Renal cortex interstitium (tissue), 11 donors: Measurements from ENCODE around the gene PPP4R2. TPM values are rescaled to one million over a fixed set of nuclear protein-coding genes. Genes with fewer than 3 reads are reported as not detected.
"Not testable (repeated sequence)": the region's sequence is repeated elsewhere in the genome, so short reads cannot be mapped to it uniquely, and the experiment has no call there.

Experiments used
- DNase-seq, 11 donors: peaks; one replicate each; pipeline ENCODE4 v3.0.0-alpha.2; 2013; ENCODE audit warnings: low read depth in 9 of 11, low spot score in 4 of 11; ENCODE audit errors: extremely low read depth in 1 of 11
- polyA plus RNA-seq, 3 donors: library from polyadenylated mRNA; unstranded; fragments of 120-200 nt; gene quantifications; one replicate each; pipeline ENCODE4 v1.2.1, GENCODE V29; 2013; ENCODE audit not compliant: insufficient read length in 3 of 3

The PPP4R2 gene
- polyA plus RNA-seq, 3 donors: 88.8 to 100 (median 92.1) TPM

GRCh38 chr3:73049319-73049718, 52.7 kb downstream of the PPP4R2 start:
- no peak for DNase-seq

- DNase-seq: no peak
Measured at GRCh38 chr3:73052857-73053256, 56.2 kb downstream of the PPP4R2 start.

- DNase-seq: no peak
Measured at GRCh38 chr3:73055583-73055982, 59.0 kb downstream of the PPP4R2 start.

- DNase-seq: peak in 8 of 11 donors; percentile 12 to 27 (median 20)
Measured at GRCh38 chr3:73056014-73056844, 59.6 kb downstream of the PPP4R2 start.

- no peak for DNase-seq
Measured at GRCh38 chr3:73056845-73057150, 60.2 kb downstream of the PPP4R2 start.

- no peak for DNase-seq
Measured at GRCh38 chr3:73060302-73060723, 63.7 kb downstream of the PPP4R2 start.

GRCh38 chr3:73061416-73061815, 64.8 kb downstream of the PPP4R2 start, which contains the start of gene EBLN2:
Gene EBLN2 (plus strand): TSS chr3:73061659. CDS start chr3:73062082, 423 bp downstream.
- DNase-seq: no peak

- DNase-seq: not testable (repeated sequence)
Measured at GRCh38 chr3:73066243-73066642, 69.6 kb downstream of the PPP4R2 start.

- DNase-seq: no peak
Measured at GRCh38 chr3:73068419-73068818, 71.8 kb downstream of the PPP4R2 start.

- DNase-seq: no peak
Measured at GRCh38 chr3:73069187-73069586, 72.6 kb downstream of the PPP4R2 start.

GRCh38 chr3:73069775-73070444, 73.3 kb downstream of the PPP4R2 start:
- no peak for DNase-seq

GRCh38 chr3:73070675-73071575, 74.3 kb downstream of the PPP4R2 start:
- DNase-seq: no peak

GRCh38 chr3:73071952-73072351, 75.3 kb downstream of the PPP4R2 start:
- no peak for DNase-seq

GRCh38 chr3:73072634-73073033, 76.0 kb downstream of the PPP4R2 start:
- DNase-seq: no peak

- DNase-seq: no peak
Measured at GRCh38 chr3:73073091-73073707, 76.6 kb downstream of the PPP4R2 start.

- peak in 1 of 11 donors; percentile 3 for DNase-seq
Measured at GRCh38 chr3:73074781-73075180, 78.2 kb downstream of the PPP4R2 start.

- DNase-seq: no peak
Measured at GRCh38 chr3:73080216-73080966, 83.8 kb downstream of the PPP4R2 start.

- DNase-seq: no peak
Measured at GRCh38 chr3:73081140-73081539, 84.5 kb downstream of the PPP4R2 start.
